Activated T-helper 1 cell treated with anti-CD3 and anti-CD28 coated beads, Interleukin-12 subunit alpha, Interleukin-12 subunit beta, Interleukin-2, Interleukin-4 antibody, amounts not matched to agents 30 ng/mL and 10 ng/mL and 1 ng/mL, durations not matched to agents 14 hours and 24 hours and 36 hours (primary cell): ENCODE data around the gene TST. TPM values are rescaled to one million over a fixed set of nuclear protein-coding genes. Genes with fewer than 3 reads are reported as not detected.

Experiments
- DNase-seq: peaks from one replicate; pipeline ENCODE4 v3.0.0; 2021; ENCODE audit warnings: low spot score
- H3K27ac Mint-ChIP-seq: one replicate; pipeline ENCODE4 v1.8.0; 2021; ENCODE audit warnings: mild to moderate bottlenecking, mixed read lengths
- H3K27me3 Mint-ChIP-seq: one replicate; pipeline ENCODE4 v1.8.0; 2022; ENCODE audit warnings: mild to moderate bottlenecking, moderate library complexity, mixed read lengths; ENCODE audit not compliant: insufficient read depth
- H3K36me3 Mint-ChIP-seq: one replicate; pipeline ENCODE4 v1.8.0; 2021; ENCODE audit warnings: low read depth, mixed read lengths
- H3K4me1 Mint-ChIP-seq: one replicate; pipeline ENCODE4 v1.8.0; 2021; ENCODE audit warnings: low read depth, mixed read lengths
- H3K4me3 Mint-ChIP-seq: one replicate; pipeline ENCODE4 v1.8.0; 2021; ENCODE audit warnings: mild to moderate bottlenecking, moderate library complexity, mixed read lengths
- H3K9me3 Mint-ChIP-seq: one replicate; pipeline ENCODE4 v1.8.0; 2021; ENCODE audit warnings: mixed read lengths
- intact Hi-C: fragments of 100-400 bp; cut with micrococcal nuclease; formaldehyde crosslinking; loops from one replicate; pipeline ENCODE4 v1.15.1; 2024
- total RNA-seq: library from RNA; stranded (reverse); gene quantifications from 2 replicates; pipeline ENCODE4 v1.2.3, GENCODE V29; 2022

TST gene
- total RNA-seq, 1 donor from 2014 or later, result 8.2 TPM

- intact Hi-C loops, result loop anchor here (5.0 kb wide), 2 partner anchors 66 to 429 kb away; no protein-coding TSS in a partner anchor
- Mint-ChIP-seq H3K27me3 (peaks cover 2% of the 10 kb centered on the region), H3K4me1 (peaks cover 15% of the 10 kb centered on the region), H3K36me3 (no peaks in the 10 kb centered on the region), H3K4me3 (peak overlapping the region; percentile 86), H3K9me3 (no peaks in the 10 kb centered on the region), H3K27ac (no peak overlapping the region)
- DNase-seq, result no peak
These were observed 42.6 kb downstream of the TST start for GRCh38 chr22:36976606-36977005.

- Mint-ChIP-seq H3K9me3 (no peaks in the 10 kb centered on the region), H3K4me1 (no peaks in the 10 kb centered on the region), H3K36me3 (no peaks in the 10 kb centered on the region), H3K27me3 (peaks cover 8% of the 10 kb centered on the region), H3K4me3 (no peak overlapping the region), H3K27ac (no peak overlapping the region)
- no peak for DNase-seq
- intact Hi-C loops, result no loop called here
These were observed 47.7 kb downstream of the TST start for GRCh38 chr22:36971341-36972125.

GRCh38 chr22:36968249-36968964 is 50.8 kb downstream of the TST start:
- intact Hi-C loops, result no loop called here
- Mint-ChIP-seq H3K27me3 (peaks cover 9% of the 10 kb centered on the region), H3K27ac (no peak overlapping the region), H3K4me1 (no peaks in the 10 kb centered on the region), H3K4me3 (no peak overlapping the region), H3K36me3 (no peaks in the 10 kb centered on the region), H3K9me3 (no peaks in the 10 kb centered on the region)
- no peak for DNase-seq

GRCh38 chr22:36966851-36967540 is 52.3 kb downstream of the TST start:
- DNase-seq, result no peak
- no peaks in the 10 kb centered on the region for H3K4me1 Mint-ChIP-seq
- intact Hi-C loops, result no loop called here
- no peaks in the 10 kb centered on the region for H3K9me3 Mint-ChIP-seq
- no peaks in the 10 kb centered on the region for H3K36me3 Mint-ChIP-seq
- no peak overlapping the region for H3K27ac Mint-ChIP-seq
- peaks cover 14% of the 10 kb centered on the region for H3K27me3 Mint-ChIP-seq
- no peak overlapping the region for H3K4me3 Mint-ChIP-seq

- peaks cover 15% of the 10 kb centered on the region for H3K27me3 Mint-ChIP-seq
- no peak for DNase-seq
- no peaks in the 10 kb centered on the region for H3K4me1 Mint-ChIP-seq
- no peak overlapping the region for H3K27ac Mint-ChIP-seq
- no peaks in the 10 kb centered on the region for H3K36me3 Mint-ChIP-seq
- no peak overlapping the region for H3K4me3 Mint-ChIP-seq
- intact Hi-C loops, result no loop called here
- no peaks in the 10 kb centered on the region for H3K9me3 Mint-ChIP-seq
These were observed 53.6 kb downstream of the TST start for GRCh38 chr22:36965696-36966095.

GRCh38 chr22:36964106-36964505 is 55.1 kb downstream of the TST start:
- no peaks in the 10 kb centered on the region for H3K36me3 Mint-ChIP-seq
- no peaks in the 10 kb centered on the region for H3K4me1 Mint-ChIP-seq
- peaks cover 13% of the 10 kb centered on the region for H3K27me3 Mint-ChIP-seq
- intact Hi-C loops, result no loop called here
- no peak overlapping the region for H3K4me3 Mint-ChIP-seq
- no peak for DNase-seq
- no peak overlapping the region for H3K27ac Mint-ChIP-seq
- H3K9me3 Mint-ChIP-seq, result no peaks in the 10 kb centered on the region

GRCh38 chr22:36963302-36963701 is 55.9 kb downstream of the TST start:
- Mint-ChIP-seq H3K9me3 (no peaks in the 10 kb centered on the region), H3K4me1 (no peaks in the 10 kb centered on the region), H3K27me3 (peaks cover 13% of the 10 kb centered on the region), H3K4me3 (no peak overlapping the region), H3K36me3 (no peaks in the 10 kb centered on the region), H3K27ac (no peak overlapping the region)
- DNase-seq, result no peak
- intact Hi-C loops, result no loop called here

GRCh38 chr22:36961626-36962025 is 57.6 kb downstream of the TST start:
- intact Hi-C loops, result no loop called here
- no peak for DNase-seq
- Mint-ChIP-seq H3K27ac (no peak overlapping the region), H3K4me3 (no peak overlapping the region), H3K36me3 (peaks cover 1% of the 10 kb centered on the region), H3K27me3 (peaks cover 13% of the 10 kb centered on the region), H3K9me3 (peaks cover 4% of the 10 kb centered on the region), H3K4me1 (no peaks in the 10 kb centered on the region)

Other genes with a start within 250 kb of the TST start
- 26.0 and 30.9 TPM in 2 replicates for gene IFT27, start 243.3 kb downstream of the TST start, total RNA-seq
- not detected in 2 replicates for gene PVALB, start 202.4 kb downstream of the TST start, total RNA-seq
- gene NCF4, start 158.4 kb downstream of the TST start, total RNA-seq, result 15.6 and 17.3 TPM in 2 replicates
- gene CSF2RB, start 105.8 kb downstream of the TST start, total RNA-seq, result 11.7 and 11.8 TPM in 2 replicates
- gene MPST, start 295 bp upstream of the TST start, total RNA-seq, result 18.0 and 20.1 TPM in 2 replicates
- gene KCTD17, start 32.3 kb upstream of the TST start, total RNA-seq, result 65.4 and 68.1 TPM in 2 replicates
- gene TMPRSS6, start 90.3 kb upstream of the TST start, total RNA-seq, result 2.3 and 3.3 TPM in 2 replicates
- 273 and 278 TPM in 2 replicates for gene IL2RB, start 130.5 kb upstream of the TST start, total RNA-seq
- gene C1QTNF6, start 168.8 kb upstream of the TST start, total RNA-seq, result 4.8 and 4.9 TPM in 2 replicates
- 2.3 TPM in 2 replicates for gene SSTR3, start 193.0 kb upstream of the TST start, total RNA-seq
- 592 and 614 TPM in 2 replicates for gene RAC2, start 224.8 kb upstream of the TST start, total RNA-seq